ENCODE data around the gene ZFP91.

DNA sequence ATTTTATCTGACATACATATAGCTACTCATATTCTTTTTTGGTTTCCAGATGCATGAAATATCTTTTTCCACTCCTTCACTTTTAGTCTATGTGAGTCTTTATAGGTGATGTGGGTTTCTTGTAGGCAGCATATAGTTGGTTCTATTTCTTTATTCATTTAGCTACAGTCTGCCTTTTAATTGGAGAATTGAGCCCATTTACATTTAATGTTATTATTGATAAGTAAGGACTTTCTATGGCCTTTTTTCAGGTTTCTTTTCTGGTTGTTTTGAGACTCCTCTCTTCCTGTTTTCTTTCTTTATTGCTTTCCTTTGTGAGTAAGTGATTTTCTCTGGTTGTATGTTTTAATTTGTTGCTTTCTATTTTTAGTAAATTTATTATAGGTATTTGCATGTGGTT is 70.8 kb downstream of the ZFP91 start:
- no peak for TF ChIP-seq EZH2phosphoT487 (IDR thresholded peaks at IDR 0.05; ENCODE audit: insufficient read depth, low read depth)
- TF ChIP-seq EZH2 (IDR thresholded peaks at IDR 0.05; ENCODE audit: insufficient read depth, poor library complexity, severe bottlenecking), result no peak

Data from GM23248 (cell line).